HUES6 (cell line): ENCODE measurements around the gene ELK4.

Experiments used
- H3K27ac ChIP-seq: 2 replicates; pipeline ENCODE4 v1.7.0; 2013; ENCODE audit warnings: low read depth, mild to moderate bottlenecking, low read length, inconsistent platforms
- H3K27me3 ChIP-seq: 2 replicates; pipeline ENCODE4 v1.6.1; 2013; ENCODE audit warnings: low read length; ENCODE audit not compliant: control insufficient read depth, insufficient read depth
- H3K36me3 ChIP-seq: 2 replicates; pipeline ENCODE4 v1.6.1; 2013; ENCODE audit warnings: low read length; ENCODE audit not compliant: control insufficient read depth, insufficient read depth
- H3K4me1 ChIP-seq: 2 replicates; pipeline ENCODE4 v1.6.1; 2013; ENCODE audit warnings: low read length; ENCODE audit not compliant: control insufficient read depth, insufficient read depth
- H3K4me3 ChIP-seq: 2 replicates; pipeline ENCODE4 v1.5.1; 2013; ENCODE audit warnings: low read depth, low read length
- H3K9ac ChIP-seq: one replicate; pipeline ENCODE4 v1.6.1; 2013; ENCODE audit warnings: mild to moderate bottlenecking, low read length
- H3K9me3 ChIP-seq: 2 replicates; pipeline ENCODE4 v1.6.1; 2013; ENCODE audit warnings: low read depth, low read length; ENCODE audit not compliant: control insufficient read depth, insufficient read depth

The ELK4 gene

GRCh38 chr1:205631768-205632668, at the start of gene ELK4:
ELK4 (minus strand) TSS chr1:205632011; CDS start chr1:205623882, 8,129 bp downstream.
- H3K9ac ChIP-seq: peak within 1 kb of the TSS; percentile 99
- peaks cover 6% of the 10 kb centered on the region; the same call in 1 of the 2 replicates for H3K4me1 ChIP-seq
- H3K36me3 ChIP-seq: no peaks in the 10 kb centered on the region
- peak within 1 kb of the TSS; percentile 82 for H3K4me3 ChIP-seq
- H3K27ac ChIP-seq: peak within 1 kb of the TSS; percentile 82
- no peaks in the 10 kb centered on the region for H3K9me3 ChIP-seq
- no peaks in the 10 kb centered on the region for H3K27me3 ChIP-seq

DNA sequence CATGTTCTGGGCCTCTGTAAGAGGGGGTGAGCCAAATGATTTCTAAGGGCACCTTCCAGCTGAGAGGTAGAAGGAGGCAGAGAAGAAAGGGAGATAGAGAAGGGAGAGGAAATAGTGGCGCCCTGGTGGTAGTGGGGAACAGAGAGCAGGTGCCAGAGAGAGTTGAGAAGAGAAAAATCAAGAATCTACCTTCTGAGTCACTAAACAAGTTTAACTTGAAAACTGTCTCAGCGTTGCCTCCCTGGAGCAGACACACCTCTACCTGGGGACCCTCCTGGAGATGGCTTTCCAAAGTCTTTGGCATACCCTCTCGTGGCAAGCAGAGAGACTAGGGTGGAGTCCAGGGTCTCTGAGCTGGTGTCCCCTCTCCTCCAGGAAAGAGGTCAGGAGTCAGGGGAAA, 49.6 kb upstream of the ELK4 start:
- no peak overlapping the region for H3K27ac ChIP-seq
- H3K4me1 ChIP-seq: peaks cover 26% of the 10 kb centered on the region
- H3K9me3 ChIP-seq: no peaks in the 10 kb centered on the region
- no peak overlapping the region for H3K4me3 ChIP-seq
- H3K27me3 ChIP-seq: peaks cover 4% of the 10 kb centered on the region; the same call in 1 of the 2 replicates
- no peak overlapping the region for H3K9ac ChIP-seq
- no peaks in the 10 kb centered on the region for H3K36me3 ChIP-seq

DNA sequence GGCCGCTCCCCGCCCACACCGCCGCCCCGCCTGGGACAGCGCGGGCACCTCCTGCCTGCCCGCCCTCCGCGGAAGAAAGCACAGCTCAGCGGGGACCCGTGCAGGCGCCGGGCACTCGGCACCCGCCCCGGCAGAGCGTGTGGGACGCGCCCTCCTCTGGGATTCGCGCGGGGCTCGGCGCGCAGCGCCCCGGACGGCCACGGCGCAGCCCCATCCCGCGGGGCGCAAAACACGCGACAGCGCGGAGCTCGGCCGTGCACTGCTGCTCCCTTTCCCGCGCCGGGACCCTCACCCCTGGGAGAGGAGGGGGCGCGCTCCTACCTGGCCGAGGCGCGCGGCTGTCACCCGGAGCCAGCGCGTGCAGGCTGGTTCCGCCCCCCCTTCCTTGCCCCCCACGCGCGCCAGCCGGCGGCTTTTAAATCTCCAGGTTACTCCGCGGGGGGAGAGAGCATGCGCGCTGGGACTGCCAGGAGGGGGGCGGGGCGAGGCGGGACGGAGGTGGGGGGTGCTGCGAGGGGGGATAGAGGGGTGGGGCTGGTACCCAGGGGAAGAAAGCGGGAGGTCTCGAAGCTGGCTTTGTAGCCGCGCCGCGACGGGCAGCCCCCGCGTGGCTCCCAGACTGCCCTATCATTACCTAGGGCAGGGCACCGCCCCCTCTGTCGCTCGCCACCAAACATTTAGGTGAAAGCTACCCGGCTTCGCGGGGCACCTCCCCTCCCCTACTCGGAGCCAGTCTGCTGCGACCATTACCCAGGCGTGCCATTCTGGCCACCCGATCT, 48.5 kb upstream of the ELK4 start, which contains the start of gene SLC45A3:
SLC45A3 (minus strand) TSS at position 437 of the 779 bp plus-strand sequence. CDS start 15,853 bp downstream, outside the sequence.
- Histone ChIP-seq H3K27me3 (peaks cover 4% of the 10 kb centered on the region; the same call in 1 of the 2 replicates), H3K36me3 (no peaks in the 10 kb centered on the region), H3K9ac (peak within 1 kb of the TSS; percentile 60), H3K9me3 (no peaks in the 10 kb centered on the region), H3K4me3 (peak within 1 kb of the TSS; percentile 88), H3K4me1 (peaks cover 34% of the 10 kb centered on the region), H3K27ac (no peak within 1 kb of the TSS)

DNA sequence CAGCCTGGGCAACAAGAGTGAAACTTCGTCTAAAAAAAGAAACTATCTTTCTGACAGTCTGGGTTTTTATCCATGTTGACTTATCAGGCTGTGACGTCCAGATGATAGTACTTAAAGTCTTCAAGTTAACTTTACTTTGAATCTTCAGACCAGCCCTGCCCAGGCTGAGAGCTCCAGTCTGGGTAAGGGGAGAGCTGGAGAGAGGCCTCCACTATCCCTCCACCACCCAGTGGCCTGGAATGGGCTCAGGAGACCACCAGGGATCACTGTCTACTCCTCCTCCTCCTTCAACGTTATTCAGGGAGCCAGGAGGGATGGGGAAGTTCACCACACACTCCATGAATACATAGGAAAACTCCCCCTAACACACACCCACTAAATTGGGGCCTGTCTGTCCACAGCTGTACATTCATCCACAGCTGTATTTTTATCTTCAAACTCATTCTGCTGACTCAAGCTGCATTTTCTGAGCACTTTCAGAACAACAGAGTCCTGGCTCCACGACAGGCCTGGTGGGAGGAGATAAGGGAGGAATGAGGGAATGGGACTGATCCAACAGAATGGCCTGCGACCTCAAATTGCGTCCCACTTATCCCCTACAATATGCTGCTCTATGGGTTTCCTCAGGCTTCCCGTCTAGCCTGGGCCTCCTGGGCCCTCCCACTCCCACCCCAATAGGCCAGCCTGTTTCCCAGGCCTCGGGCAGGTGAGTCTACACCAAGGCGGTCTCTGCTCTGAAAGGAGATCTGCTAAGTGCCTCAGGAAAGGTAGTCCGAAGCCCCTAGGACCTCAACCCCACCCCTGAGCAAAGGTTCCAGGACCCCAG, 46.7 kb upstream of the ELK4 start:
- Histone ChIP-seq H3K9me3 (no peaks in the 10 kb centered on the region), H3K27ac (no peak overlapping the region), H3K27me3 (peaks cover 4% of the 10 kb centered on the region; the same call in 1 of the 2 replicates), H3K4me1 (peaks cover 34% of the 10 kb centered on the region), H3K9ac (peak overlapping the region; percentile 60), H3K36me3 (no peaks in the 10 kb centered on the region), H3K4me3 (peak overlapping the region; percentile 88)

- Histone ChIP-seq H3K36me3 (no peaks in the 10 kb centered on the region), H3K4me3 (no peak overlapping the region), H3K9ac (no peak overlapping the region), H3K9me3 (no peaks in the 10 kb centered on the region), H3K27me3 (peaks cover 4% of the 10 kb centered on the region; the same call in 1 of the 2 replicates), H3K4me1 (peaks cover 41% of the 10 kb centered on the region), H3K27ac (no peak overlapping the region)
These were observed 45.4 kb upstream of the ELK4 start for GRCh38 chr1:205677167-205677566.

GRCh38 chr1:205676597-205676996, 44.8 kb upstream of the ELK4 start:
- Histone ChIP-seq H3K36me3 (no peaks in the 10 kb centered on the region), H3K4me1 (peaks cover 47% of the 10 kb centered on the region), H3K9me3 (no peaks in the 10 kb centered on the region), H3K9ac (no peak overlapping the region), H3K4me3 (no peak overlapping the region), H3K27ac (no peak overlapping the region), H3K27me3 (peaks cover 2% of the 10 kb centered on the region; the same call in 1 of the 2 replicates)

- no peak overlapping the region for H3K4me3 ChIP-seq
- no peaks in the 10 kb centered on the region for H3K9me3 ChIP-seq
- no peak overlapping the region for H3K9ac ChIP-seq
- H3K36me3 ChIP-seq: no peaks in the 10 kb centered on the region
- no peaks in the 10 kb centered on the region for H3K27me3 ChIP-seq
- peaks cover 53% of the 10 kb centered on the region for H3K4me1 ChIP-seq
- H3K27ac ChIP-seq: no peak overlapping the region
These were observed 44.2 kb upstream of the ELK4 start for GRCh38 chr1:205676002-205676401.

GRCh38 chr1:205675247-205675646, 43.4 kb upstream of the ELK4 start:
- Histone ChIP-seq H3K4me3 (no peak overlapping the region), H3K36me3 (no peaks in the 10 kb centered on the region), H3K4me1 (peaks cover 58% of the 10 kb centered on the region), H3K27me3 (no peaks in the 10 kb centered on the region), H3K9me3 (no peaks in the 10 kb centered on the region), H3K9ac (no peak overlapping the region), H3K27ac (no peak overlapping the region)

- H3K4me3 ChIP-seq: no peak overlapping the region
- no peaks in the 10 kb centered on the region for H3K36me3 ChIP-seq
- peaks cover 66% of the 10 kb centered on the region for H3K4me1 ChIP-seq
- no peak overlapping the region for H3K27ac ChIP-seq
- H3K27me3 ChIP-seq: no peaks in the 10 kb centered on the region
- H3K9me3 ChIP-seq: no peaks in the 10 kb centered on the region
- no peak overlapping the region for H3K9ac ChIP-seq
These were observed 41.2 kb upstream of the ELK4 start for GRCh38 chr1:205672970-205673369.

- Histone ChIP-seq H3K27me3 (no peaks in the 10 kb centered on the region), H3K27ac (no peak overlapping the region; the same call in 1 of the 2 replicates), H3K4me1 (peaks cover 66% of the 10 kb centered on the region), H3K4me3 (no peak overlapping the region), H3K9me3 (no peaks in the 10 kb centered on the region), H3K9ac (no peak overlapping the region), H3K36me3 (no peaks in the 10 kb centered on the region)
These were observed 40.6 kb upstream of the ELK4 start for GRCh38 chr1:205672395-205672889.
